H1 (cell line): ENCODE measurements around the gene EWSR1. TPM values are rescaled to one million over a fixed set of nuclear protein-coding genes. Genes with fewer than 3 reads are reported as not detected.

Source experiments
- CTCF ChIA-PET: fragments of 300-600 bp; sonication (Branson Sonifier 250); formaldehyde crosslinking; loops from one replicate; lab custom pipeline; 2021; ENCODE audit not compliant: partially characterized antibody; lab: Charles Lee
- POLR2A ChIA-PET: fragments of 300-600 bp; sonication (Branson Sonifier 250); formaldehyde crosslinking; loops from one replicate; lab custom pipeline; 2021; ENCODE audit warnings: inconsistent platforms; ENCODE audit not compliant: partially characterized antibody; lab: Charles Lee
- DNase-seq, 2 experiments: peaks; one replicate each; pipeline versions ENCODE4 v3.0.0 to v3.0.0-alpha.2; 2010 to 2022; ENCODE audit warnings: low spot score in 2 of 2, low read depth in 1 of 2, mixed read lengths in 1 of 2
- FAIRE-seq: peaks from 2 replicates; lab custom pipeline; 2011; peaks lifted over from hg19 to GRCh38; lab: Jason Lieb, UNC
- H2AFZ ChIP-seq: 2 replicates; pipeline ENCODE4 v1.8.1; 2012; ENCODE audit warnings: low read length, inconsistent platforms
- H2AK5ac ChIP-seq: 2 replicates; pipeline ENCODE4 v1.6.1; 2013; ENCODE audit warnings: low read depth, low read length
- H2BK120ac ChIP-seq: replicated peaks from 2 replicates; pipeline ENCODE3; 2013; ENCODE audit warnings: low read depth, low read length, inconsistent platforms
- H2BK12ac ChIP-seq: 2 replicates; pipeline ENCODE4 v1.6.1; 2013; ENCODE audit warnings: low read depth, low read length
- H2BK15ac ChIP-seq: 2 replicates; pipeline ENCODE4 v1.6.1; 2013; ENCODE audit warnings: low read length
- H2BK20ac ChIP-seq: 2 replicates; pipeline ENCODE4 v1.6.1; 2013; ENCODE audit warnings: low read length
- H2BK5ac ChIP-seq: 2 replicates; pipeline ENCODE4 v1.6.1; 2013; ENCODE audit warnings: low read depth, low read length
- H3K14ac ChIP-seq: 2 replicates; pipeline ENCODE4 v1.6.1; 2013; ENCODE audit warnings: inconsistent platforms; ENCODE audit not compliant: insufficient read length
- H3K18ac ChIP-seq: 2 replicates; pipeline ENCODE4 v1.6.1; 2013; ENCODE audit warnings: low read length; ENCODE audit errors: extremely low read depth
- H3K23ac ChIP-seq: 2 replicates; pipeline ENCODE4 v1.6.1; 2013; ENCODE audit warnings: inconsistent platforms; ENCODE audit not compliant: insufficient read length
- H3K23me2 ChIP-seq: 2 replicates; pipeline ENCODE4 v1.6.1; 2013; ENCODE audit warnings: low read depth, low read length
- H3K27ac ChIP-seq: 2 replicates; pipeline ENCODE4 v1.6.1; 2011; ENCODE audit warnings: low read depth, low read length, inconsistent platforms
- H3K27me3 ChIP-seq, 4 experiments: replicated peaks in 1 of 4; 1 replicate in 1 of 4; 2 replicates in 3 of 4; pipeline versions ENCODE4 v1.6.1 to v1.8.1; 2011 to 2013; ENCODE audit warnings: low read length in 3 of 4, mild to moderate bottlenecking in 3 of 4, inconsistent platforms in 2 of 4, mixed read lengths in 2 of 4, moderate library complexity in 1 of 4; ENCODE audit not compliant: control insufficient read depth in 3 of 4, insufficient read depth in 3 of 4; ENCODE audit errors: extremely low read depth in 1 of 4
- H3K36me3 ChIP-seq, 4 experiments: 2 replicates each; pipeline versions ENCODE4 v1.6.1 to v1.8.1; 2011 to 2013; ENCODE audit warnings: mild to moderate bottlenecking in 4 of 4, low read length in 3 of 4, moderate library complexity in 2 of 4, control low read depth in 1 of 4, inconsistent platforms in 1 of 4; ENCODE audit not compliant: insufficient read depth in 4 of 4, control insufficient read depth in 2 of 4
- H3K4ac ChIP-seq: replicated peaks from 2 replicates; pipeline ENCODE3; 2013; ENCODE audit warnings: low read length, low read depth, mixed read lengths, inconsistent platforms; ENCODE audit not compliant: insufficient read length
- H3K4me1 ChIP-seq, 4 experiments: replicated peaks in 1 of 4; 1 replicate in 1 of 4; 2 replicates in 3 of 4; pipeline versions ENCODE4 v1.6.1 to v1.8.1; 2011 to 2013; ENCODE audit warnings: low read length in 3 of 4, inconsistent platforms in 2 of 4, mixed read lengths in 1 of 4; ENCODE audit not compliant: insufficient read depth in 4 of 4, control insufficient read depth in 3 of 4
- H3K4me2 ChIP-seq, 2 experiments: 2 replicates each; pipeline versions ENCODE4 v1.6.1 to v1.8.1; 2011 to 2013; ENCODE audit warnings: low read depth in 2 of 2, low read length in 2 of 2, control low read depth in 1 of 2, inconsistent platforms in 1 of 2, mild to moderate bottlenecking in 1 of 2; ENCODE audit not compliant: insufficient read depth in 1 of 2
- H3K4me3 ChIP-seq, 4 experiments: fragments of 200-600, 300-600 bp in 1 of 4; sonication (generic), shearing (Covaris generic), sonication (Bioruptor Twin) in 1 of 4; 2 replicates each; pipeline versions ENCODE4 v1.5.1 to v1.8.1; 2011 to 2016; ENCODE audit warnings: low read length in 4 of 4, low read depth in 3 of 4, control low read depth in 2 of 4, inconsistent platforms in 2 of 4, mild to moderate bottlenecking in 2 of 4, mixed read lengths in 1 of 4, moderate library complexity in 1 of 4; ENCODE audit not compliant: insufficient read depth in 2 of 4; ENCODE audit errors: extremely low read depth in 1 of 4
- H3K56ac ChIP-seq: replicated peaks from 2 replicates; pipeline ENCODE3; 2013; ENCODE audit warnings: low read depth, mild to moderate bottlenecking, mixed read lengths, low read length, inconsistent platforms; ENCODE audit not compliant: insufficient read length
- H3K79me1 ChIP-seq: 2 replicates; pipeline ENCODE4 v1.6.1; 2013; ENCODE audit warnings: low read depth, low read length, control low read depth
- H3K79me2 ChIP-seq, 2 experiments: 2 replicates each; pipeline versions ENCODE4 v1.6.1 to v1.8.1; 2012 to 2013; ENCODE audit warnings: low read length in 2 of 2, mild to moderate bottlenecking in 2 of 2, inconsistent platforms in 1 of 2; ENCODE audit not compliant: insufficient read depth in 2 of 2, control insufficient read depth in 1 of 2
- H3K9ac ChIP-seq, 4 experiments: replicated peaks in 1 of 4; 1 replicate in 1 of 4; 2 replicates in 3 of 4; pipeline versions ENCODE4 v1.6.1 to v1.8.1; 2011 to 2013; ENCODE audit warnings: low read depth in 3 of 4, low read length in 3 of 4, control low read depth in 2 of 4, mild to moderate bottlenecking in 2 of 4, moderate library complexity in 2 of 4, inconsistent platforms in 1 of 4; ENCODE audit errors: extremely low read depth in 1 of 4
- H3K9me3 ChIP-seq, 2 experiments: 2 replicates each; pipeline versions ENCODE4 v1.6.1 to v1.8.1; 2012 to 2013; ENCODE audit warnings: mild to moderate bottlenecking in 2 of 2, moderate library complexity in 2 of 2, control low read depth in 1 of 2, inconsistent platforms in 1 of 2, low read depth in 1 of 2, low read length in 1 of 2, mixed read lengths in 1 of 2; ENCODE audit not compliant: insufficient read depth in 2 of 2
- H4K20me1 ChIP-seq, 2 experiments: replicated peaks in 1 of 2; 2 replicates each; pipeline versions ENCODE3 to v1.8.1; 2011 to 2013; ENCODE audit warnings: inconsistent platforms in 2 of 2, low read length in 2 of 2, mild to moderate bottlenecking in 1 of 2; ENCODE audit not compliant: insufficient read depth in 2 of 2, control insufficient read depth in 1 of 2
- H4K5ac ChIP-seq: 2 replicates; pipeline ENCODE4 v1.6.1; 2013; ENCODE audit warnings: low read length, low read depth, mixed read lengths, inconsistent platforms; ENCODE audit not compliant: insufficient read length
- H4K8ac ChIP-seq: 2 replicates; pipeline ENCODE4 v1.8.0; 2013; ENCODE audit warnings: mild to moderate bottlenecking, moderate library complexity, low read length, inconsistent platforms; ENCODE audit not compliant: insufficient read depth; ENCODE audit errors: extremely low read depth
- H4K91ac ChIP-seq: replicated peaks from 2 replicates; pipeline ENCODE3; 2013; ENCODE audit warnings: low read length, mixed read lengths, inconsistent platforms; ENCODE audit not compliant: insufficient read length
- RXRA ChIP-seq: IDR thresholded peaks from 2 replicates; pipeline ENCODE4 v1.6.1; 2011; ENCODE audit warnings: low read depth, mild to moderate bottlenecking, low read length, moderate library complexity; ENCODE audit not compliant: insufficient read depth
- WGBS, 2 experiments: shearing (Covaris generic) in 1 of 2; methylation state at CpG; one replicate each; pipeline versions ENCODE4 v1.1.6 to v1.1.7; 2013 to 2015; ENCODE audit warnings: low lambda C conversion rate in 2 of 2, mixed read lengths in 2 of 2, inconsistent platforms in 1 of 2, low coverage in 1 of 2, missing lambda C conversion rate in 1 of 2; ENCODE audit not compliant: insufficient replicate concordance in 2 of 2, insufficient coverage in 1 of 2, insufficient read length in 1 of 2; ENCODE audit errors: extremely low coverage in 1 of 2, missing lambda C conversion rate in 1 of 2; 5-methylcytosine and 5-hydroxymethylcytosine counted together
- polyA plus RNA-seq, 7 experiments: library from polyadenylated mRNA; depleted of rRNA in 3 of 7; stranded (reverse) in 5 of 7; unstranded in 2 of 7; fragments of >200 nt in 5 of 7; fragments of 200-250 nt in 2 of 7; gene quantifications; 1 replicate in 5 of 7; 2 replicates in 1 of 7; 4 replicates in 1 of 7; pipeline versions ENCODE4 v1.2.1 to v1.2.3, GENCODE V29; 2011 to 2013; ENCODE audit warnings: missing spikeins in 2 of 7, mixed read lengths in 2 of 7
- total RNA-seq: library from RNA; stranded (reverse); fragmentation: NEBNext Ultra II Directional; extraction: Animal tissue kit (Norgen Biotek cat#: 25700); gene quantifications from 2 replicates; pipeline ENCODE4 v1.2.1, GENCODE V29; 2021

The EWSR1 gene
- total and polyA plus RNA-seq, 2 of the 8 experiments (the other 6 are each of a cell fraction or from before 2014, with no cell fraction given): 387 to 930 TPM

DNA sequence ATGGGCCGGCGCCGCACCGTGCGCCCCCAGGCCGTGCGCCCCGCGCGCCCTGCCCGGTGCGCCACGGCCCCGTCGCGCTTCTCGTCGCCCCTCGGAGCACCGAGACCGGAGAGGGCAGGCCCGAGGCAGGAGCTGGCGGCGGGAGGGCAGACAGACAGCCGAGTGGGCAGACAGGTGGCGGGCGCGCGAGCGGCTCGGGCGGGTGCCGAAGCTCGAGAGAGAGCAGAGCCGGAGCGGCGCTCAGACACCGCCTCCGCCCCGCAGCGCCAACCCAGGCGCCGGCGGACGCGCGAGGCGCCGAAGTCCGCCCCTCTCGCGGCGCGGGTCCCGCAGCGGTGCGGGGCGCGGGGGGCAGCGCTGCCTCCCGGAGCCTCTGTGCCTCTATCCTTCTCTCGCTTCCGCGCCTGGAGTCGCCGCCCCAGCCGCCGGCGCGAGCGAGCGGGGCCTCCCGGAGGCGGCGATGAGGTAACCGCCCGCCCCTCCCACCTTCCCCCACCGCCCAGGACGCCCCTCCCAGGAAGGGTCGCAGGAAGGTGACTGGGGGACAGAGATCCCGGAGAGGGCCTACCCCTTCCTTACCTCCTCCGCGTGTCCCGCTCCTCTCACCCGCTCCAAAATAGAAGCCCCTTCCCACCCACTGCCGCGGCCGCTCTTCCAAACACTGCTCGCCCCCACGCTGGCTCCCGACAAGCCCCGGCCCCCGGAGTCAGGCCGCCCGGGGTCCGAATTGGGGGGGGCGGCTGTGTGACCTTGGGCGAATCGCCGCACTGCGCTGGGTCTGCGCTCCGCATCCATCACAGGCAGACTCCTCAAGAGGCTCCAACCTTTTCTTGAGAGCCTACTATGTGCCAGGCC lies 47.4 kb downstream of the EWSR1 start, which contains the start of gene RASL10A:
RASL10A (minus strand) TSS at position 412 of the 855 bp plus-strand sequence. CDS start 451 bp downstream, outside the sequence.
- peak within 1 kb of the TSS; percentile 27 to 56 (median 38); a peak in 7 of 8 replicates for H3K4me3 ChIP-seq
- peak within 1 kb of the TSS; percentile 32 for H3K18ac ChIP-seq
- H3K9ac ChIP-seq: no peak within 1 kb of the TSS
- H3K27me3 ChIP-seq: peaks cover 29 to 46% (median 43%) of the 10 kb centered on the region in 4 experiments
- ChIA-PET CTCF (interaction anchor here (1.1 kb wide), 1 partner anchor 44 kb away, joined by 3 read pairs; no protein-coding TSS in a partner anchor), POLR2A (interaction anchor here (0.9 to 2.3 kb wide), 4 partner anchors 10 to 36 kb away, joined by 3 to 8 read pairs (median 4); partner anchors contain the start of gene GAS2L1)
- peaks cover 7 to 8% of the 10 kb centered on the region in 2 experiments; a peak in 3 of 4 replicates for H3K9me3 ChIP-seq
- peak within 1 kb of the TSS; percentile 35 for H4K8ac ChIP-seq
- H2BK5ac ChIP-seq: no peak within 1 kb of the TSS
- no peak within 1 kb of the TSS for H4K91ac ChIP-seq
- no peak within 1 kb of the TSS for H2BK120ac ChIP-seq
- H3K14ac ChIP-seq: no peak within 1 kb of the TSS
- H3K27ac ChIP-seq: no peak within 1 kb of the TSS
- no peak within 1 kb of the TSS for H3K56ac ChIP-seq
- no peak within 1 kb of the TSS for H3K4ac ChIP-seq
- DNase-seq: peak in 1 of 2 experiments; percentile 69
- no peak within 1 kb of the TSS for H2AK5ac ChIP-seq
- no peaks in the 10 kb centered on the region for H3K79me1 ChIP-seq
- peaks cover 0 to 16% (median 9%) of the 10 kb centered on the region in 4 experiments; a peak in 6 of 7 replicates for H3K4me1 ChIP-seq
- H2BK20ac ChIP-seq: no peak within 1 kb of the TSS
- H2BK12ac ChIP-seq: peak within 1 kb of the TSS; percentile 39; the same call in 1 of the 2 replicates
- peak within 1 kb of the TSS; percentile 9; the same call in 1 of the 2 replicates for H2AFZ ChIP-seq
- peaks cover 6 to 11% of the 10 kb centered on the region in 2 experiments for H4K20me1 ChIP-seq
- FAIRE-seq: no peak
- H3K23ac ChIP-seq: no peak within 1 kb of the TSS
- no peaks in the 10 kb centered on the region for H3K79me2 ChIP-seq
- peak within 1 kb of the TSS; percentile 68 to 74 for H3K4me2 ChIP-seq
- peaks cover 0 to 12% (median 0%) of the 10 kb centered on the region in 4 experiments; a peak in 1 of 8 replicates for H3K36me3 ChIP-seq
- H2BK15ac ChIP-seq: no peak within 1 kb of the TSS
- H3K23me2 ChIP-seq: peaks cover 6% of the 10 kb centered on the region; the same call in 1 of the 2 replicates
- peak within 1 kb of the TSS; percentile 23 for H4K5ac ChIP-seq
- WGBS, 2 experiments: 8% methylated on average over 56 of the region's 103 CpGs; no CpG with 5 or more reads in 1 of the 2 experiments
- TF ChIP-seq RXRA: no peak
